ENCODE results near the gene PLA2G4F. TPM values are rescaled to one million over a fixed set of nuclear protein-coding genes. Genes with fewer than 3 reads are reported as not detected.

PLA2G4F gene
- total RNA-seq, 3 donors from 2014 or later: 0.30 TPM; not detected in 2

- Mint-ChIP-seq H3K4me1 (ENCODE audit: low read depth) (no peaks in the 10 kb centered on the region), H3K36me3 (ENCODE audit: insufficient read depth) (no peaks in the 10 kb centered on the region), H3K27me3 (ENCODE audit: low read depth) (no peaks in the 10 kb centered on the region), H3K9me3 (no peaks in the 10 kb centered on the region), H3K4me3 (no peak overlapping the region)
- no peak for ATAC-seq
- no peak for DNase-seq
These were observed 37.0 kb downstream of the PLA2G4F start for GRCh38 chr15:42119446-42119760.

GRCh38 chr15:42118650-42119445 is 37.6 kb downstream of the PLA2G4F start:
- H3K4me3 Mint-ChIP-seq: no peak overlapping the region
- no peaks in the 10 kb centered on the region for H3K27me3 Mint-ChIP-seq (ENCODE audit: low read depth)
- DNase-seq (no peak), ATAC-seq (peak in 1 of 2 donors; percentile 35)
- no peaks in the 10 kb centered on the region for H3K9me3 Mint-ChIP-seq
- no peaks in the 10 kb centered on the region for H3K36me3 Mint-ChIP-seq (ENCODE audit: insufficient read depth)
- no peaks in the 10 kb centered on the region for H3K4me1 Mint-ChIP-seq (ENCODE audit: low read depth)

GRCh38 chr15:42111924-42112323 is 44.5 kb downstream of the PLA2G4F start:
- ATAC-seq (no peak), DNase-seq (no peak)
- Mint-ChIP-seq H3K4me1 (ENCODE audit: low read depth) (peaks cover 6% of the 10 kb centered on the region), H3K9me3 (no peaks in the 10 kb centered on the region), H3K27me3 (ENCODE audit: low read depth) (peaks cover 19% of the 10 kb centered on the region), H3K36me3 (ENCODE audit: insufficient read depth) (no peaks in the 10 kb centered on the region), H3K4me3 (no peak overlapping the region)

GRCh38 chr15:42110367-42110766 is 46.1 kb downstream of the PLA2G4F start:
- Mint-ChIP-seq H3K36me3 (ENCODE audit: insufficient read depth) (no peaks in the 10 kb centered on the region), H3K4me1 (ENCODE audit: low read depth) (peaks cover 6% of the 10 kb centered on the region), H3K27me3 (ENCODE audit: low read depth) (peaks cover 21% of the 10 kb centered on the region), H3K4me3 (no peak overlapping the region), H3K9me3 (no peaks in the 10 kb centered on the region)
- no peak for DNase-seq
- ATAC-seq: no peak

- no peaks in the 10 kb centered on the region for H3K36me3 Mint-ChIP-seq (ENCODE audit: insufficient read depth)
- no peak for DNase-seq
- H3K4me3 Mint-ChIP-seq: no peak overlapping the region
- H3K27me3 Mint-ChIP-seq (ENCODE audit: low read depth): peaks cover 25% of the 10 kb centered on the region
- ATAC-seq: no peak
- no peaks in the 10 kb centered on the region for H3K9me3 Mint-ChIP-seq
- peaks cover 6% of the 10 kb centered on the region for H3K4me1 Mint-ChIP-seq (ENCODE audit: low read depth)
These were observed 47.6 kb downstream of the PLA2G4F start for GRCh38 chr15:42108806-42109205.

- DNase-seq: no peak
- Mint-ChIP-seq H3K4me1 (ENCODE audit: low read depth) (peaks cover 6% of the 10 kb centered on the region), H3K36me3 (ENCODE audit: insufficient read depth) (no peaks in the 10 kb centered on the region), H3K4me3 (no peak overlapping the region), H3K27me3 (ENCODE audit: low read depth) (peaks cover 25% of the 10 kb centered on the region), H3K9me3 (no peaks in the 10 kb centered on the region)
- ATAC-seq: no peak
These were observed 48.2 kb downstream of the PLA2G4F start for GRCh38 chr15:42108189-42108588.

- H3K4me3 Mint-ChIP-seq: no peak overlapping the region
- no peaks in the 10 kb centered on the region for H3K36me3 Mint-ChIP-seq (ENCODE audit: insufficient read depth)
- H3K9me3 Mint-ChIP-seq: no peaks in the 10 kb centered on the region
- H3K4me1 Mint-ChIP-seq (ENCODE audit: low read depth): peaks cover 6% of the 10 kb centered on the region
- H3K27me3 Mint-ChIP-seq (ENCODE audit: low read depth): peaks cover 25% of the 10 kb centered on the region
- DNase-seq: no peak
- ATAC-seq: peak; percentile 92 to 95
These were observed 49.0 kb downstream of the PLA2G4F start for GRCh38 chr15:42107473-42107872.

- no peak for DNase-seq
- H3K4me1 Mint-ChIP-seq (ENCODE audit: low read depth): peaks cover 6% of the 10 kb centered on the region
- H3K4me3 Mint-ChIP-seq: no peak overlapping the region
- no peak for ATAC-seq
- peaks cover 26% of the 10 kb centered on the region for H3K27me3 Mint-ChIP-seq (ENCODE audit: low read depth)
- H3K9me3 Mint-ChIP-seq: no peaks in the 10 kb centered on the region
- H3K36me3 Mint-ChIP-seq (ENCODE audit: insufficient read depth): no peaks in the 10 kb centered on the region
These were observed 50.1 kb downstream of the PLA2G4F start for GRCh38 chr15:42106288-42106687.

GRCh38 chr15:42104095-42104891 is 52.1 kb downstream of the PLA2G4F start:
- Mint-ChIP-seq H3K36me3 (ENCODE audit: insufficient read depth) (no peaks in the 10 kb centered on the region), H3K27me3 (ENCODE audit: low read depth) (peaks cover 20% of the 10 kb centered on the region), H3K4me3 (no peak overlapping the region), H3K9me3 (no peaks in the 10 kb centered on the region), H3K4me1 (ENCODE audit: low read depth) (peaks cover 6% of the 10 kb centered on the region)
- no peak for DNase-seq
- no peak for ATAC-seq

GRCh38 chr15:42102646-42103235 is 53.7 kb downstream of the PLA2G4F start:
- H3K36me3 Mint-ChIP-seq (ENCODE audit: insufficient read depth): no peaks in the 10 kb centered on the region
- DNase-seq (no peak), ATAC-seq (no peak)
- no peak overlapping the region for H3K4me3 Mint-ChIP-seq
- peaks cover 19% of the 10 kb centered on the region for H3K27me3 Mint-ChIP-seq (ENCODE audit: low read depth)
- H3K9me3 Mint-ChIP-seq: no peaks in the 10 kb centered on the region
- H3K4me1 Mint-ChIP-seq (ENCODE audit: low read depth): peaks cover 5% of the 10 kb centered on the region

GRCh38 chr15:42101861-42102260 is 54.6 kb downstream of the PLA2G4F start:
- Mint-ChIP-seq H3K9me3 (no peaks in the 10 kb centered on the region), H3K27me3 (ENCODE audit: low read depth) (peaks cover 17% of the 10 kb centered on the region), H3K36me3 (ENCODE audit: insufficient read depth) (no peaks in the 10 kb centered on the region), H3K4me1 (ENCODE audit: low read depth) (no peaks in the 10 kb centered on the region), H3K4me3 (no peak overlapping the region)
- DNase-seq (no peak), ATAC-seq (no peak)

- DNase-seq (no peak), ATAC-seq (no peak)
- no peaks in the 10 kb centered on the region for H3K36me3 Mint-ChIP-seq (ENCODE audit: insufficient read depth)
- H3K27me3 Mint-ChIP-seq (ENCODE audit: low read depth): peaks cover 15% of the 10 kb centered on the region
- no peak overlapping the region for H3K4me3 Mint-ChIP-seq
- no peaks in the 10 kb centered on the region for H3K4me1 Mint-ChIP-seq (ENCODE audit: low read depth)
- H3K9me3 Mint-ChIP-seq: no peaks in the 10 kb centered on the region
These were observed 56.2 kb downstream of the PLA2G4F start for GRCh38 chr15:42100021-42100800.

GRCh38 chr15:42097018-42097417 is 59.4 kb downstream of the PLA2G4F start:
- H3K27me3 Mint-ChIP-seq (ENCODE audit: low read depth): peaks cover 13% of the 10 kb centered on the region
- no peak for DNase-seq
- H3K4me3 Mint-ChIP-seq: no peak overlapping the region
- no peaks in the 10 kb centered on the region for H3K9me3 Mint-ChIP-seq
- H3K36me3 Mint-ChIP-seq (ENCODE audit: insufficient read depth): no peaks in the 10 kb centered on the region
- peaks cover 2% of the 10 kb centered on the region for H3K4me1 Mint-ChIP-seq (ENCODE audit: low read depth)
- no peak for ATAC-seq

GRCh38 chr15:42094512-42094963 is 61.9 kb downstream of the PLA2G4F start, which contains the start of gene PLA2G4D:
Gene PLA2G4D (minus strand): TSS chr15:42094562. CDS start chr15:42094459, 103 bp downstream.
- peaks cover 15% of the 10 kb centered on the region for H3K27me3 Mint-ChIP-seq (ENCODE audit: low read depth)
- H3K4me3 Mint-ChIP-seq: no peak within 1 kb of the TSS
- H3K36me3 Mint-ChIP-seq (ENCODE audit: insufficient read depth): no peaks in the 10 kb centered on the region
- DNase-seq: no peak
- H3K4me1 Mint-ChIP-seq (ENCODE audit: low read depth): peaks cover 3% of the 10 kb centered on the region
- H3K9me3 Mint-ChIP-seq: no peaks in the 10 kb centered on the region
- no peak for ATAC-seq

Data from activated T-cell treated with anti-CD3 and anti-CD28 coated beads, Interleukin-2, amount 50 U/mL, for 4 hours (primary cell).